A375 (cell line): ENCODE results near the gene GSN. TPM values are rescaled to one million over a fixed set of nuclear protein-coding genes. Genes with fewer than 3 reads are reported as not detected.

ENCODE experiments used
- total RNA-seq: library from RNA; depleted of rRNA; stranded (reverse); fragments of >200 nt; shearing (Covaris generic); gene quantifications from 2 replicates; pipeline ENCODE4 v1.2.3, GENCODE V29; 2014; rRNA removed

Gene GSN
- 421 and 430 TPM in 2 replicates for total RNA-seq

DNA sequence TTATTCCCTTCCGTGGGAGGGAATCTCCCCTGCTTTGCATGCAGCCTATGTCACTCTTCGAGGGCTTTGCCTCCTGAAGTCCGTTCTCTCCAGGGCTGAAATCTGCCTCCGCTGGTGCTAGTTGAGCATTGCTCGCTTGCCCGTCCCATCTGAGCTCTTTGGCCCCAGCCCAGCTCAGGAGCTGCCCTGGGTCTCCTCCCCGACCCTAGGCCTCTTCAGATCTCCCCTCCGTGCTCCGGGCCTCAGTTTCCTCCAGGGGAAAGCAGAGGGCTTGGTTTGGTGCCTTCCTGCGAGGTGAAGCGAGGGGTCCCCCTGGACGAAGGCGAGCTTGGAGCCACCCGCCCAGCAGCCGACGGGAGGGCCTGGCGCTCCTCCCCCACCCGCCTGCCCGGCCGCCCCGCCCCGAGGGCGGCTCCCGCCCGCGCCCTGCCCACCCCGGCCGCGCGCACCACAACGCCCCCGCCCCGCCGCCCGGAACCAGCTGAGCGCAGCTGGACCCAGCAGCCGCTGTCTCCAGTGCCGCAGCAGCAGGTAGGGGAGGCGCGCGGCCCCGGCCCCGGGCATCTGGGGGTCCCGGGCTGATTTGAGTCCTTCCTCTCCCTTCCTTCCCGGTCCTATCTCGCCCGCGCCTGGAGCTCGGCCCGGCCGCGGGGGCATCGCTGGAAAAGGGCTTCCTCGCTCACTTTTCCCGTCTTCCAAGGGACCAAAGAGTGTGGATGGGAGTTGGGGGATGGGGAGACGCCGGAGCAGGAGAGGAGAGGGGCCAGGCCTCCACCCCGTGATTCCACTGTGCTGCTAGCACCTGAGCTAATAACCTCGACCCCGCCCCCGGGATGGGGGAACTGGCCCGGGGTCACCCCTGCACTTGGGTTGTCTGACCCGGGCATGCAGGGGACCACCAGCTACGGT, at the start of gene GSN:
TSS of gene GSN (plus strand) at position 474 of the 909 bp plus-strand sequence. CDS start 33,810 bp downstream, outside the sequence.

DNA sequence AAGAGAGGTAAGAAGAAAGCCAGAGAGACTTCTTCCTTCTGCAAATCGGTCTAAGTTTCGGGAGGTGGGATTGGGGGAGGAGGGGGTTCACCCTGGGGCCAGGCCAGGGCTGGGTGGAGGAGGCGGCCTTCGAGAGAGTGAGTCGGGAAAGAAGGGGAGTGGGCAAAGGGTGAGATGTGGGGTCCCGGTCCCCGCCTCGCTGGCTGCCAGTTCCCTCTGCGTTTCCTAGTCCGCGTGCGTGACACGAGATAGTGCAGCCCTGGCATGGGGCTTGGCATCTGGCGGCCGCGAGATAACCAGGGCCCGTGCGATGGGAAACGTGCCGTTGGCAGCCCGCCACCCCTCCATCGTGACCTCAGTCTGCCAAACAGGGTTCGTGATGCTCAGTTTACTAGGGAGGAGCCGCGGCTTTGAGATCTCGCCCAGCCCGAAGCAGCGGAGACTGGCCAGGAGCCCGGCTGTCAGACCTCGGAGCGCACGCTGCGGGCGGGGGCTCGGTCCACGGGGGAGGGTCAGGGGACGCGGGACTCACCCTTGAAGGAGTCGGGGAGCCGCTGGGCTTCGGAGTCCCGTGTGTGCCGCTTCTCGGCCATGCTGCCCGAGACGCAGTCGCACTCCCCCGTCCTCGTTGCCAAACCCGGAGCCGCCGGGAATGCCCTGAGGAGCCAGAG, 101.8 kb downstream of the GSN start, which contains the start of gene STOM:
TSS of gene STOM (minus strand) at position 656 of the 671 bp plus-strand sequence. CDS start at position 593, 63 bp downstream.

Other genes starting within 250 kb of the GSN start
- gene C5, start 217.9 kb upstream of the GSN start, total RNA-seq = 0.38 and 1.0 TPM in 2 replicates
- 23.6 and 26.1 TPM in 2 replicates for gene CNTRL, start 193.2 kb upstream of the GSN start, total RNA-seq
- 14.8 and 17.3 TPM in 2 replicates for gene RAB14, start 66.3 kb upstream of the GSN start, total RNA-seq
- 51.6 and 53.3 TPM in 2 replicates for gene STOM, start 102.1 kb downstream of the GSN start, total RNA-seq
- not detected in 2 replicates for gene GGTA1, start 231.7 kb downstream of the GSN start, total RNA-seq